Measurements from ENCODE around the gene ZSCAN31. TPM values are rescaled to one million over a fixed set of nuclear protein-coding genes. Genes with fewer than 3 reads are reported as not detected.
A peak's percentile ranks its signal among the peaks of the same experiment; 100 is the strongest.

ZSCAN31 gene
- total RNA-seq, 3 donors from 2014 or later (not counting 1 experiment from before 2014, with no cell fraction given): 0.65 to 2.2 (median 0.72) TPM

DNA sequence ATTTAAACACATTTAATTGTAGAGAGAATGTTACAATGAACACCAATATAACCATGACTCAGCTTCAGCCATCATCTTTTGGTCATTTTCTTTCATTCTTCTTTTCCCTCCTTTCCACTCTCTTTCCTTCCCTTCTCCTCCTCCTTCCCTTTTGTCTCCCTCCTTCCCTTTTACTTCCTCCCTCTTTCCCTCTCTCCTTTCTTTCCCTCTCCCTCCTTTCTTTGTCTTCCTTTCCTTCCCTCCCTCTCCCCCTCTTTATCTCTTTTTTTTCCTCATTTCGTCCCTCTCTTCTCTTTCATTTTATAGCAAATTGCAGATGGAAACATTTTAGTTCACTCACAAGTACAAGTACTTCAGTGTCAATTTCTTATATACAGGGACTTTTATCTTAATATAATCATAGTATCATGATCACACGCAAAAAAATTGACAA is 15.6 kb upstream of the ZSCAN31 start:
- ATAC-seq (no peak), DNase-seq (no peak)
- Histone ChIP-seq H3K4me1 (ENCODE audit: control insufficient read depth, insufficient read depth, low read length) (peaks cover 25% of the 10 kb centered on the region), H3K27me3 (ENCODE audit: control insufficient read depth, insufficient read depth, low read length) (no peaks in the 10 kb centered on the region), H3K27ac (ENCODE audit: low read length) (no peak overlapping the region), H3K9me3 (ENCODE audit: control insufficient read depth, insufficient read depth, low read length) (no peaks in the 10 kb centered on the region), H3K4me3 (ENCODE audit: low read length) (no peak overlapping the region), H3K36me3 (ENCODE audit: control insufficient read depth, insufficient read depth, low read length) (no peaks in the 10 kb centered on the region)
- H3K36me3 Mint-ChIP-seq: no peaks in the 10 kb centered on the region
- WGBS (ENCODE audit: insufficient coverage): 80% methylated on average over 1 of the region's 2 CpGs
- intact Hi-C loops (cut with micrococcal nuclease): loop anchor here (10.0 kb wide), 1 partner anchor 457 kb away; a partner anchor contains a TSS
- H3K27me3 Mint-ChIP-seq (ENCODE audit: low read depth in 2 of 2): peaks cover 8 to 9% of the 10 kb centered on the region in 2 donors
- TF ChIP-seq, protein P1, sequence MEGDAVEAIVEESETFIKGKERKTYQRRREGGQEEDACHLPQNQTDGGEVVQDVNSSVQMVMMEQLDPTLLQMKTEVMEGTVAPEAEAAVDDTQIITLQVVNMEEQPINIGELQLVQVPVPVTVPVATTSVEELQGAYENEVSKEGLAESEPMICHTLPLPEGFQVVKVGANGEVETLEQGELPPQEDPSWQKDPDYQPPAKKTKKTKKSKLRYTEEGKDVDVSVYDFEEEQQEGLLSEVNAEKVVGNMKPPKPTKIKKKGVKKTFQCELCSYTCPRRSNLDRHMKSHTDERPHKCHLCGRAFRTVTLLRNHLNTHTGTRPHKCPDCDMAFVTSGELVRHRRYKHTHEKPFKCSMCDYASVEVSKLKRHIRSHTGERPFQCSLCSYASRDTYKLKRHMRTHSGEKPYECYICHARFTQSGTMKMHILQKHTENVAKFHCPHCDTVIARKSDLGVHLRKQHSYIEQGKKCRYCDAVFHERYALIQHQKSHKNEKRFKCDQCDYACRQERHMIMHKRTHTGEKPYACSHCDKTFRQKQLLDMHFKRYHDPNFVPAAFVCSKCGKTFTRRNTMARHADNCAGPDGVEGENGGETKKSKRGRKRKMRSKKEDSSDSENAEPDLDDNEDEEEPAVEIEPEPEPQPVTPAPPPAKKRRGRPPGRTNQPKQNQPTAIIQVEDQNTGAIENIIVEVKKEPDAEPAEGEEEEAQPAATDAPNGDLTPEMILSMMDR (IDR thresholded peaks at IDR 0.05): no peak
- peak overlapping the region; percentile 100 for H3K4me3 Mint-ChIP-seq
- H3K4me1 Mint-ChIP-seq: peaks cover 37 to 39% of the 10 kb centered on the region in 2 donors
- H3K9me3 Mint-ChIP-seq: no peaks in the 10 kb centered on the region
- peak overlapping the region; percentile 8 to 95 for H3K27ac Mint-ChIP-seq

DNA sequence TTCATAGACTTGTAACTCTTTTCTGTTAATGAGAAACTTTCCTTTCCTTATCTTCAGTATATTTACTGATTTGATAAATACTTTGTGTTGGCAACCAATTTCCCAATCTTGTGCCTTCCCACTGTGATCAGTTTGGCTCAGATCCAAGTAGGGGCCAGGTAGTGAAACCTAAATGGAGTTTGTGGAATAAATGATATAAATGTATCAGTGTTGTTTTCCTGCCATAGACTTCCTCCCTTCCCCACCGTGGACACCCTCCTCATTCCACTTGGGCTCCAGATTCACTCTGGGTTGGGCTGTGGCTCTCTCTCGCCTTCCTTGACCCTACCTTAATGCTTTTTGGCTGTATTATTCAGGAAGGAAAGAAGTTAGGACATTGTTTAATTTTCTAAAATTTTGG is 15.1 kb upstream of the ZSCAN31 start:
- H3K27ac ChIP-seq (ENCODE audit: low read length): no peak overlapping the region
- no peaks in the 10 kb centered on the region for H3K36me3 ChIP-seq (ENCODE audit: control insufficient read depth, insufficient read depth, low read length)
- Mint-ChIP-seq H3K4me1 (peaks cover 33 to 37% of the 10 kb centered on the region in 2 donors), H3K36me3 (no peaks in the 10 kb centered on the region), H3K27me3 (ENCODE audit: low read depth in 2 of 2) (peaks cover 9 to 12% of the 10 kb centered on the region in 2 donors), H3K27ac (peak overlapping the region; percentile 95 to 97), H3K4me3 (peak overlapping the region; percentile 100), H3K9me3 (no peaks in the 10 kb centered on the region)
- no peak overlapping the region for H3K4me3 ChIP-seq (ENCODE audit: low read length)
- no peak for ATAC-seq
- H3K4me1 ChIP-seq (ENCODE audit: control insufficient read depth, insufficient read depth, low read length): peaks cover 21% of the 10 kb centered on the region
- intact Hi-C loops (cut with micrococcal nuclease): loop anchor here (10.0 kb wide), 1 partner anchor 456 kb away; a partner anchor contains a TSS
- H3K27me3 ChIP-seq (ENCODE audit: control insufficient read depth, insufficient read depth, low read length): no peaks in the 10 kb centered on the region
- no peak for DNase-seq
- TF ChIP-seq, protein P1 (IDR thresholded peaks at IDR 0.05): no peak
- H3K9me3 ChIP-seq (ENCODE audit: control insufficient read depth, insufficient read depth, low read length): no peaks in the 10 kb centered on the region
- no CpG with 5 or more reads among the region's 2 CpGs for WGBS (ENCODE audit: insufficient coverage)

DNA sequence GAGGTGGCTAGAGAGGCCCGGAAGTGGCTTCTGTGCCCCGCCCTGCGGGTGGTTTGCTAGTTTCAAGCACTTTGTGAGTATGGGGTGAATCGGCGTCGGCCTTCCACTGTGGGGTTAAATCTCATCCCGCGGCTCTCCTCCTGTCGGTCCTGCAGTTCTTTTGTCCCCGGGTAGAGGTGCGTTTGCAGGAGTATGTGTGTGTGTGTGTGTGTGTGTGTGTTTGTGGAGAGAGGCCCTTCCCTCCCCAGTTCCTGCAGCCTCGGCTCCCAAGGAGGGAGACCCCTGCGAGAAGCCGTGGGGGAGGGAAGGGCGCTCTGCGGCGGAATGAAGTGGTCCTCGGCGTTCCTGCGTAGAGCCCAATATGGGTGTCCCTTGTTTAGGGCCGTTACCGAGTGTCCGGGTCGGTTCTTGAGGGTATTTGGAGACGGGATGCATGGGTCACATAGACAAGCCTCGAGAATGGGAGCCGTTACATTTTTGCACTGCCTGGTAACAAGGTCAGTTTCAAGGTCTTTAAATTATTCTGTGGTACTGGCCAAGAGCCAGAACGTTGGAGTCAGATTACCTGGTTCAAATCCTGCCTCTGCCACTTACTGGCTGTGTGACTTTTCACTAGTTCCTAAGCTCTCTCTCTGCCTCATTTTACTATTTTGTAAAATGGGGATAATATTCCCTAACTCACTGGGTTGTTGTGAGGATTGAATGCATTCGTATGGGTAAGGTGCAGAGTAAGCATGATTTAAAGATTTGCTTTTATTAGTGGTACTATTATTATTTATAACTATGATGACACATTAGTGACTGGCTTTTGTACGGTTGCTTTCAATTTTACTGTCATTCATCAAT is 14.2 kb upstream of the ZSCAN31 start, which contains the start of gene ZKSCAN3:
ZKSCAN3 (plus strand) TSS at position 56 of the 846 bp plus-strand sequence. CDS start 9,640 bp downstream, outside the sequence.
- Histone ChIP-seq H3K27ac (ENCODE audit: low read length) (peak within 1 kb of the TSS; percentile 44), H3K27me3 (ENCODE audit: control insufficient read depth, insufficient read depth, low read length) (no peaks in the 10 kb centered on the region), H3K9me3 (ENCODE audit: control insufficient read depth, insufficient read depth, low read length) (no peaks in the 10 kb centered on the region), H3K4me1 (ENCODE audit: control insufficient read depth, insufficient read depth, low read length) (peaks cover 13% of the 10 kb centered on the region), H3K36me3 (ENCODE audit: control insufficient read depth, insufficient read depth, low read length) (no peaks in the 10 kb centered on the region), H3K4me3 (ENCODE audit: low read length) (peak within 1 kb of the TSS; percentile 75)
- peaks cover 24 to 27% of the 10 kb centered on the region in 2 donors for H3K4me1 Mint-ChIP-seq
- WGBS (ENCODE audit: insufficient coverage): 0% methylated on average over 28 of the region's 30 CpGs
- intact Hi-C loops (cut with micrococcal nuclease): loop anchor here (1.0 to 10.0 kb wide), 3 partner anchors 15 to 455 kb away; partner anchors contain the start of gene ZSCAN12
- H3K27me3 Mint-ChIP-seq (ENCODE audit: low read depth in 2 of 2): peaks cover 9 to 18% of the 10 kb centered on the region in 2 donors
- DNase-seq (peak; percentile 76 to 86), ATAC-seq (peak; percentile 94 to 100 (median 99))
- peak within 1 kb of the TSS; percentile 95 to 97 for H3K27ac Mint-ChIP-seq
- H3K9me3 Mint-ChIP-seq: no peaks in the 10 kb centered on the region
- TF ChIP-seq, protein P1 (IDR thresholded peaks at IDR 0.05): no peak
- H3K36me3 Mint-ChIP-seq: no peaks in the 10 kb centered on the region
- peak within 1 kb of the TSS; percentile 100 for H3K4me3 Mint-ChIP-seq
